ENCODE data around the gene RFC3. TPM values are rescaled to one million over a fixed set of nuclear protein-coding genes. Genes with fewer than 3 reads are reported as not detected.

RFC3 gene
- total and polyA plus RNA-seq, 2 of the 13 experiments (the other 11 are each of a cell fraction or from before 2014, with no cell fraction given): 16.0 to 55.7 TPM

DNA sequence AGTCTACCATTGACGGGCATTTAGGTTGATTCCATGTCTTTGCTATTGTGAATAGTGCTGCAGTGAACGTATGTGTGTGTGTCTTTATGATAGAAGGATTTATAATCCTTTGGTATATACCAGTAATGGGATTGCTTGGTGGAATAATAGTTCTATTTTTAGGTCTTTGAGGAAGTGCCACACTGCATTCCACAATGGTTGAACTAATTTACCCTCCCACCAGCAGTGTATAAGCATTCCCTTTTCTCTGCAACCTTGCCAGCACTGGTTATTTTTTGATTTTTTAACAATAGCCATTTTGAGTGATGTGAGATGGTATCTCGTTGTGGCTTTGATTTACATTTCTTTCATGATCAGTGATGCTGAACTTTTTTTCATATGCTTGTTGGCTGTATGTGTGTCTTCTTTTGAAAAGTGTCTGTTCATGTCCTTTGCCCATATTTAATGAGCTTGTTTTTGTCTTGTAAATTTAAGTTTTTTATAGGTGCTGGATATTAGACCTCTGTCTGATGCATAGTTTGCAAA lies 37.5 kb downstream of the RFC3 start:
- Histone ChIP-seq H3K36me3 (replicated peaks in 1 of 2; ENCODE audit: control insufficient read depth in 1 of 2, insufficient read depth in 2 of 2, low read length in 2 of 2) (no peaks in the 10 kb centered on the region; a peak in 1 of 5 replicates), H3K79me2 (ENCODE audit: insufficient read depth, low read length) (no peaks in the 10 kb centered on the region), H3K27me3 (ENCODE audit: control insufficient read depth in 1 of 2, insufficient read depth in 2 of 2, low read length in 2 of 2) (no peaks in the 10 kb centered on the region), H3K4me2 (ENCODE audit: low read depth, low read length) (no peak overlapping the region), H2AFZ (ENCODE audit: low read length) (no peak overlapping the region), H3K9ac (ENCODE audit: insufficient read depth, low read depth, low read length) (no peak overlapping the region), H3K4me1 (ENCODE audit: insufficient read depth, low read length) (no peaks in the 10 kb centered on the region), H3K27ac (ENCODE audit: extremely low read length, insufficient read depth, low read length) (no peak overlapping the region), H3K9me3 (ENCODE audit: low read length) (no peaks in the 10 kb centered on the region), H4K20me1 (ENCODE audit: insufficient read depth, low read length) (no peaks in the 10 kb centered on the region), H3K4me3 (replicated peaks in 1 of 3; ENCODE audit: insufficient read depth in 1 of 3, low read depth in 2 of 3, low read length in 3 of 3) (no peak overlapping the region)
- DNase-seq (ENCODE audit: low spot score) (no peak), FAIRE-seq (no peak), ATAC-seq (no peak)
- POLR2A ChIA-PET: no interaction called here
- BruUV-seq (replicated peaks): no TSS peak
- 99% methylated on average over 3 of the region's 3 CpGs for WGBS (ENCODE audit: low lambda C conversion rate)
- CTCF ChIA-PET (ENCODE audit: low intra/inter-chr PET ratio, low total read pairs): no interaction called here
- intact Hi-C loops (cut with micrococcal nuclease; ENCODE audit: unreplicated experiment) (no loop called here), in situ Hi-C loops (cut with HindIII; ENCODE audit: extremely low pct_ligation_motif_present, low pct_unique_long_range_greater_than_20kb) (no loop called here)
- no peak for TF ChIP-seq ZFP37 (CRISPR knock-in tag; IDR thresholded peaks at IDR 0.05; ENCODE audit: borderline replicate concordance)
- no peak for TF ChIP-seq CBX5 (CRISPR knock-in tag; IDR thresholded peaks at IDR 0.05; ENCODE audit: borderline replicate concordance)
- TF ChIP-seq FOXJ3 (CRISPR knock-in tag; IDR thresholded peaks at IDR 0.05; ENCODE audit: borderline replicate concordance): no peak
- TF ChIP-seq MXI1 (IDR thresholded peaks at IDR 0.05; ENCODE audit: borderline replicate concordance, low read depth, low read length): no peak
- TF ChIP-seq HNF4A (CRISPR knock-in tag; IDR thresholded peaks at IDR 0.05): no peak
- TF ChIP-seq SP5 (CRISPR knock-in tag; IDR thresholded peaks at IDR 0.05; ENCODE audit: borderline replicate concordance, low read depth): no peak
- TF ChIP-seq ZNF460 (CRISPR knock-in tag; IDR thresholded peaks at IDR 0.05; ENCODE audit: borderline replicate concordance): no peak
- TF ChIP-seq CEBPB (IDR thresholded peaks at IDR 0.05; ENCODE audit: borderline replicate concordance, low read depth, low read length): no peak

DNA sequence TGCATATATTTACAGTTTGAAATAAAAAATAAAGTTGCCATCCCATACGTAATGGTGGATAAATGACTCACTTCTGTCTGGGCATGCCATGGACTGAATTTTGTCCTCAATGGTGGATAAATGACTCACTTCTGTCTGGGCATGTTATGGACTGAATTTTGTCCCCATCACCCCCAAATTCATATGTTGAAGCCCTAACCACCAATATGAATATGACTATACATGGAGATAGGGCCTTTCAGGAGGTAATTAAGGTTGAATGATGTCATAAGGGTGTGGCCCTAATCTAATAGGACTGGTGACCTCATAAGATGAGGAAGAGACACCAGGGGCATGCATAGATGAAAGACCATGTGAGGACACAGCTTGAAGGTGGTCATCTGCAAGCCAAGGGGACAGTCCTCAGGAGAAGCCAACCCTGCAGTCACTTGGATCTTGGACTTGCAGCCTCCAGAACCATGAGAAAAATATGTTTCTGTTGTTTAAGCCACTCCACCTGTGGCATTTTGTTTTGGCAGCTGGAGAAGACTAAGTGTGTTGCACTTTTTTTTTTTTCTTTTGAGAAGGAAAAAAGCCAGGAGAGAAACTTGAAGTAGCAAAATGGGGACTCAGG lies 41.8 kb downstream of the RFC3 start:
- Histone ChIP-seq H4K20me1 (ENCODE audit: insufficient read depth, low read length) (no peaks in the 10 kb centered on the region), H3K27ac (ENCODE audit: extremely low read length, insufficient read depth, low read length) (no peak overlapping the region), H3K9ac (ENCODE audit: insufficient read depth, low read depth, low read length) (no peak overlapping the region), H3K4me1 (ENCODE audit: insufficient read depth, low read length) (no peaks in the 10 kb centered on the region), H3K4me3 (replicated peaks in 1 of 3; ENCODE audit: insufficient read depth in 1 of 3, low read depth in 2 of 3, low read length in 3 of 3) (no peak overlapping the region), H3K27me3 (ENCODE audit: control insufficient read depth in 1 of 2, insufficient read depth in 2 of 2, low read length in 2 of 2) (no peaks in the 10 kb centered on the region), H3K9me3 (ENCODE audit: low read length) (no peaks in the 10 kb centered on the region), H3K79me2 (ENCODE audit: insufficient read depth, low read length) (no peaks in the 10 kb centered on the region), H3K4me2 (ENCODE audit: low read depth, low read length) (no peak overlapping the region), H2AFZ (ENCODE audit: low read length) (no peak overlapping the region), H3K36me3 (replicated peaks in 1 of 2; ENCODE audit: control insufficient read depth in 1 of 2, insufficient read depth in 2 of 2, low read length in 2 of 2) (no peaks in the 10 kb centered on the region; a peak in 1 of 5 replicates)
- BruUV-seq (replicated peaks): no TSS peak
- in situ Hi-C loops (cut with HindIII; ENCODE audit: extremely low pct_ligation_motif_present, low pct_unique_long_range_greater_than_20kb): no loop called here
- no peak for ATAC-seq
- no peak for FAIRE-seq
- DNase-seq (ENCODE audit: low spot score): no peak
- peak; percentile 75 for TF ChIP-seq ATF7 (IDR thresholded peaks at IDR 0.05)
- TF ChIP-seq ATF7 (CRISPR knock-in tag; IDR thresholded peaks at IDR 0.05): no peak
- TF ChIP-seq ZBTB42 (CRISPR knock-in tag; IDR thresholded peaks at IDR 0.05): no peak
- no peak for TF ChIP-seq KLF11 (CRISPR knock-in tag; IDR thresholded peaks at IDR 0.05)
- peak; percentile 59 for TF ChIP-seq CREB1 (IDR thresholded peaks at IDR 0.05)
- no peak for TF ChIP-seq CREB1 (CRISPR knock-in tag; IDR thresholded peaks at IDR 0.05)
- ChIA-PET CTCF (ENCODE audit: low intra/inter-chr PET ratio, low total read pairs) (no interaction called here), POLR2A (no interaction called here)
- intact Hi-C loops (cut with micrococcal nuclease; ENCODE audit: unreplicated experiment): no loop called here
- WGBS (ENCODE audit: low lambda C conversion rate): 100% methylated on average over 1 of the region's 1 CpG
